IPS-11a (cell line): ENCODE measurements around the gene LRRN4CL.
A peak's percentile ranks its signal among the peaks of the same experiment; 100 is the strongest.
"Not testable (repeated sequence)": the region's sequence is repeated elsewhere in the genome, so short reads cannot be mapped to it uniquely, and the experiment has no call there.

Source experiments
- H3K4me3 ChIP-seq: one replicate; pipeline ENCODE4 v1.5.1; 2013; ENCODE audit warnings: low read depth, low read length, control low read depth

LRRN4CL gene

GRCh38 chr11:62710001-62710345, 20.6 kb upstream of the LRRN4CL start:
- peak overlapping the region; percentile 38 for H3K4me3 ChIP-seq

- peak overlapping the region; percentile 73 for H3K4me3 ChIP-seq
Observed at GRCh38 chr11:62709247-62710000, 20.1 kb upstream of the LRRN4CL start.

- peak overlapping the region; percentile 73 for H3K4me3 ChIP-seq
Observed at GRCh38 chr11:62708793-62709192, 19.5 kb upstream of the LRRN4CL start.

- H3K4me3 ChIP-seq, result no peak overlapping the region
Observed at GRCh38 chr11:62708392-62708791, 19.1 kb upstream of the LRRN4CL start.

- H3K4me3 ChIP-seq, result peak within 1 kb of the TSS; percentile 86
Observed at GRCh38 chr11:62707277-62707861, 18.0 kb upstream of the LRRN4CL start, which contains the start of the genes BSCL2 and GNG3. Gene BSCL2 (minus strand): TSS chr11:62707424. CDS start chr11:62707195, 229 bp downstream. Gene GNG3 (plus strand): TSS chr11:62707676. CDS start chr11:62708296, 620 bp downstream.

GRCh38 chr11:62706850-62707247, 17.5 kb upstream of the LRRN4CL start:
- peak overlapping the region; percentile 86 for H3K4me3 ChIP-seq

- H3K4me3 ChIP-seq, result peak overlapping the region; percentile 86
Observed at GRCh38 chr11:62705880-62706849, 16.8 kb upstream of the LRRN4CL start.

GRCh38 chr11:62705413-62705812, 16.1 kb upstream of the LRRN4CL start:
- H3K4me3 ChIP-seq, result peak overlapping the region; percentile 86

GRCh38 chr11:62703921-62704320, 14.6 kb upstream of the LRRN4CL start:
- H3K4me3 ChIP-seq, result not testable (repeated sequence)

GRCh38 chr11:62702246-62702645, 12.9 kb upstream of the LRRN4CL start:
- H3K4me3 ChIP-seq, result no peak overlapping the region

GRCh38 chr11:62694455-62695167, 5.3 kb upstream of the LRRN4CL start:
- H3K4me3 ChIP-seq, result no peak overlapping the region

GRCh38 chr11:62693624-62694023, 4.3 kb upstream of the LRRN4CL start:
- not testable (repeated sequence) for H3K4me3 ChIP-seq

GRCh38 chr11:62688491-62688890, 839 bp downstream of the LRRN4CL start:
- no peak overlapping the region for H3K4me3 ChIP-seq

GRCh38 chr11:62687508-62688396, 1.6 kb downstream of the LRRN4CL start:
- no peak overlapping the region for H3K4me3 ChIP-seq

GRCh38 chr11:62682518-62682917, 6.8 kb downstream of the LRRN4CL start:
- H3K4me3 ChIP-seq, result no peak overlapping the region

- no peak overlapping the region for H3K4me3 ChIP-seq
Observed at GRCh38 chr11:62680825-62681240, 8.5 kb downstream of the LRRN4CL start.

GRCh38 chr11:62678770-62679696, 10.3 kb downstream of the LRRN4CL start, which contains the start of gene UBXN1:
Gene UBXN1 (minus strand): TSS chr11:62679073. CDS start chr11:62678923, 150 bp downstream.
- peak within 1 kb of the TSS; percentile 92 for H3K4me3 ChIP-seq

GRCh38 chr11:62678433-62678769, 10.9 kb downstream of the LRRN4CL start:
- peak overlapping the region; percentile 92 for H3K4me3 ChIP-seq

- no peak overlapping the region for H3K4me3 ChIP-seq
Observed at GRCh38 chr11:62677714-62678113, 11.6 kb downstream of the LRRN4CL start.
